Measurements from ENCODE around the gene EPHB4. TPM values are rescaled to one million over a fixed set of nuclear protein-coding genes. Genes with fewer than 3 reads are reported as not detected.
"Not testable (repeated sequence)": the region's sequence is repeated elsewhere in the genome, so short reads cannot be mapped to it uniquely, and the experiment has no call there.

The EPHB4 gene
- total and polyA plus RNA-seq, 2 of the 4 experiments (the other 2 are of a cell fraction) = 34.5 to 36.4 TPM

GRCh38 chr7:100762841-100763240 lies 64.5 kb downstream of the EPHB4 start:
- H3K9ac ChIP-seq (ENCODE audit: low read depth, low read length); H4K8ac ChIP-seq (ENCODE audit: low read depth in 2 of 2, low read length in 2 of 2); H3K36me3 ChIP-seq (ENCODE audit: control insufficient read depth, insufficient read depth, low read length); H2BK120ac ChIP-seq (ENCODE audit: low read depth, low read length); H3K9me3 ChIP-seq (ENCODE audit: control insufficient read depth, insufficient read depth, low read length); H3K27ac ChIP-seq (ENCODE audit: insufficient read depth, low read length); H4K91ac ChIP-seq (ENCODE audit: insufficient read depth, low read depth, low read length); H2BK15ac ChIP-seq (ENCODE audit: low read depth, low read length); dilution Hi-C loops (cut with HindIII; ENCODE audit: low sequenced_read_pairs, unreplicated experiment); H3K14ac ChIP-seq (replicated peaks; ENCODE audit: low read depth, low read length); H3K4me3 ChIP-seq (ENCODE audit: insufficient read depth, low read depth, low read length); H2BK5ac ChIP-seq (ENCODE audit: low read depth, low read length, poor library complexity, severe bottlenecking); H2AFZ ChIP-seq (replicated peaks; ENCODE audit: low read length, poor library complexity); CTCF ChIA-PET; H3K4me1 ChIP-seq (ENCODE audit: control insufficient read depth, insufficient read depth, low read length); H3K18ac ChIP-seq (ENCODE audit: low read depth, low read length); H4K20me1 ChIP-seq (ENCODE audit: insufficient read depth, low read length); H3K4ac ChIP-seq (ENCODE audit: low read depth, low read length); H2AK5ac ChIP-seq (ENCODE audit: low read depth, low read length); H3K9me1 ChIP-seq (ENCODE audit: insufficient read depth, low read length); ATAC-seq (ENCODE audit: low read depth); H3K4me2 ChIP-seq (ENCODE audit: low read depth, low read length); H3K23ac ChIP-seq (ENCODE audit: low read depth, low read length); H4K5ac ChIP-seq (ENCODE audit: low read depth, low read length); POLR2A ChIA-PET (ENCODE audit: unreplicated experiment); H3K79me1 ChIP-seq (ENCODE audit: low read depth in 1 of 2, low read length in 2 of 2); in situ Hi-C loops (cut with MboI; ENCODE audit: low sequenced_read_pairs); H2BK20ac ChIP-seq (ENCODE audit: low read depth, low read length); H2AK9ac ChIP-seq (replicated peaks; ENCODE audit: low read depth, low read length, poor library complexity); intact Hi-C loops (cut with micrococcal nuclease); BruUV-seq (replicated peaks); DNase-seq; H3K56ac ChIP-seq (ENCODE audit: extremely low read depth, insufficient read depth, low read length): not testable (repeated sequence)
- peak; percentile 45; the same call in 1 of the 2 replicates for TF ChIP-seq CEBPB (IDR thresholded peaks at IDR 0.05; ENCODE audit: low read depth, low read length)
- peaks cover 48% of the 10 kb centered on the region for H3K27me3 ChIP-seq (ENCODE audit: control insufficient read depth, insufficient read depth, low read length)
- WGBS, 2 experiments (ENCODE audit: extremely low coverage in 2 of 2, insufficient read length in 1 of 2) = 60% methylated on average over 2 of the region's 5 CpGs; no CpG with 5 or more reads in 1 of the 2 experiments

Data from IMR-90 (cell line).